ENCODE data around the gene HECTD3. TPM values are rescaled to one million over a fixed set of nuclear protein-coding genes. Genes with fewer than 3 reads are reported as not detected.

Gene HECTD3
- total and polyA plus RNA-seq, 9 of the 15 experiments (the other 6 are each of a cell fraction or from before 2014, with no cell fraction given) = 6.3 to 50.8 (median 18.9) TPM

DNA sequence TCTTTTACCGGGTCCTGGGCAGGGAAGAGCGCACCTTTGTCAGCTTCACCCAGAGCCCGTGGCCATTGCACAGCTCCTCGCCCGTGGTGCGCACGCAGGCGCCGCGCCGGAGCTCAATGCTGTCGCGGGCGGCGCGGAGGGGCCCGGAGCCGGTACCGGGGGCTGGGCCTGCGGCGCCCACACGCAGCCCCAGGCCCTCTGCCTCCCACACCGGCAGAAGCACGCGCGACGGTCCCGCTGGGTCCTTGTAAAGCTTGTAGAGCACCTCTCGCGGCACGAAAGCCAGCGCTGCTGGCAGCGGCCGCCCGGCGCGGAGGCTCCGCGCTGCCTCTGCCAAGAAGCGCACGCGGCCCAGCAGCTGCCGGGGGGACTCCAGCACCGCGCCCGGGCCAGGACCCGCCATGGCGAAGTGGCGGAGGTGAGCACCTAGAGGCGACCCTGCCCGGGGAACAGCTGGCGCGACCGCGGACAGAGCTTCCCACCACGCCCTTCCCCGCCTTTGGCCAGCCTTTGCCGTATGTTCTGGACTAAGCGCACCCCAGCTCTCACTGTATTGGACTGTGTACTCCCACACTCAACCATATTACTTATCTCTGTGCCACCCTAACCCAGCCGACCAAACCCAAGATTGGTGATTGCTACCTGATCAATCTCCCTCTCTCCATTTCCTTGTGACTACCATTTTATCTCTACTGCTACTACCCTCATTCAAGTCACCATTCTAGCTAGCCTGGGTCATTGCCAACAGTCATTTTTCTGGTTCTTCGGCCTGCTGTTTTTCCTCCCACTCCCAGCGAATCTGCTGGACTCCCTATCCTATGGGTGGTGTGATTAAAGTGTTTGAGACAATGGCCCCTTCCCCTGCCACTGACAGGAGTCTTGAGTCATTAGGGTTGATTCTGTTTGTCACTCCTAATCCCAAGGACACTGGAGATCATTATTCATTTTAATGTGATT lies at the start of gene HECTD3 (continued):
- TF ChIP-seq, protein P1, sequence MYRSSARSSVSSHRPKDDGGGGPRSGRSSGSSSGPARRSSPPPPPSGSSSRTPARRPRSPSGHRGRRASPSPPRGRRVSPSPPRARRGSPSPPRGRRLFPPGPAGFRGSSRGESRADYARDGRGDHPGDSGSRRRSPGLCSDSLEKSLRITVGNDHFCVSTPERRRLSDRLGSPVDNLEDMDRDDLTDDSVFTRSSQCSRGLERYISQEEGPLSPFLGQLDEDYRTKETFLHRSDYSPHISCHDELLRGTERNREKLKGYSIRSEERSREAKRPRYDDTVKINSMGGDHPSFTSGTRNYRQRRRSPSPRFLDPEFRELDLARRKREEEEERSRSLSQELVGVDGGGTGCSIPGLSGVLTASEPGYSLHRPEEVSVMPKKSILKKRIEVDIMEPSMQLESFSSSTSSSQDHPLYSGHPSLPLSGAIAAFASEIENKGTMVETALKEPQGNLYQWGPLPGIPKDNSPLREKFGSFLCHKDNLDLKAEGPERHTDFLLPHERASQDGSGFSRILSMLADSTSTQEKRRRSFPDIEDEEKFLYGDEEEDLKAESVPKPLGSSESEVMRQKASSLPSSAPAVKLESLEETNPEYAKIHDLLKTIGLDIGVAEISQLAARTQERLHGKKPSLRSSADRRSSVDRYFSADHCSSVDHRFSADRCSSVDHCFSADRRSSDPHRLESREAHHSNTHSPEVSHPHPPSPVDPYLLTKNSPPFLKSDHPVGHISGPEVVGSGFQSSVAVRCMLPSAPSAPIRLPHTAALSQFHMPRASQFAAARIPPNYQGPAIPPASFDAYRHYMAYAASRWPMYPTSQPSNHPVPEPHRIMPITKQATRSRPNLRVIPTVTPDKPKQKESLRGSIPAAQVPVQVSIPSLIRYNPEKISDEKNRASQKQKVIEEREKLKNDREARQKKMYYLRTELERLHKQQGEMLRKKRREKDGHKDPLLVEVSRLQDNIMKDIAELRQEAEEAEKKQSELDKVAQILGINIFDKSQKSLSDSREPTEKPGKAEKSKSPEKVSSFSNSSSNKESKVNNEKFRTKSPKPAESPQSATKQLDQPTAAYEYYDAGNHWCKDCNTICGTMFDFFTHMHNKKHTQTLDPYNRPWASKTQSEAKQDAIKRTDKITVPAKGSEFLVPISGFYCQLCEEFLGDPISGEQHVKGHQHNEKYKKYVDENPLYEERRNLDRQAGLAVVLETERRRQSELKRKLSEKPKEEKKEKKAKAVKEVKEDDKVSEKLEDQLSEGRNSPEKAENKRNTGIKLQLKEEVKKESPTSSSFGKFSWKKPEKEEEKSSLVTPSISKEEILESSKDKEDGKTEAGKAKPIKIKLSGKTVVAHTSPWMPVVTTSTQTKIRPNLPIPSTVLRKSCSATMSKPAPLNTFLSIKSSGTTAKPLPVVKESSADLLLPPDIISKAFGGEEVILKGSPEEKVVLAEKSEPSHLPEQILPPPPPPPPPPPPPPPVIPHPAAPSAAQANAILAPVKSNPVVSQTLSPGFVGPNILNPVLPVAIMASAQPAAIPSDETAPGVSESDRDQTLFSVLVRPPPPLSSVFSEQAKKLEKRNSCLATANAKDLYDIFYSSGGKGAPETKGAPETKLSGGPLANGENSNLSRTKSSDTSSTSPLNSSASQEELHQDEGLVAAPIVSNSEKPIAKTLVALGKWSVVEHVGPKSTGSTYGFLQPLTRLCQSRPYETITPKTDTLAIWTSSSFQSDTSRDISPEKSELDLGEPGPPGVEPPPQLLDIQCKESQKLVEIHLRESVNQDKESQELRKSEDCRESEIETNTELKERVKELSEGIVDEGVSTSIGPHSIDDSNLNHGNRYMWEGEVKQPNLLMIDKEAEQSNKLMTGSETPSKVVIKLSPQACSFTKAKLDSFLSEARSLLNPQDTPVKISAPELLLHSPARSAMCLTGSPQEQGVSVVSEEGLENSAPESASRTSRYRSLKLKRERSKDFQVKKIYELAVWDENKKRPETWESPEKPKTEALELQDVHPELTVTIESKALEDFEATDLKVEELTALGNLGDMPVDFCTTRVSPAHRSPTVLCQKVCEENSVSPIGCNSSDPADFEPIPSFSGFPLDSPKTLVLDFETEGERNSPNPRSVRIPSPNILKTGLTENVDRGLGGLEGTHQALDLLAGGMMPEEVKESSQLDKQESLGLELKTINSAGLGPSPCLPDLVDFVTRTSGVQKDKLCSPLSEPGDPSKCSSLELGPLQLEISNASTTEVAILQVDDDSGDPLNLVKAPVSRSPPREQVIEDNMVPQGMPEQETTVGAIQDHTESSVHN (IDR thresholded peaks at IDR 0.05; ENCODE audit: borderline replicate concordance in 1 of 2, low read depth in 1 of 2) = no peak
- TF ChIP-seq SMARCA5 (IDR thresholded peaks at IDR 0.05) (peak; percentile 42; the same call in 1 of the 2 replicates), HIVEP1 (CRISPR knock-in tag; IDR thresholded peaks at IDR 0.05) (no peak), NR2C1 (IDR thresholded peaks at IDR 0.05) (no peak), NR2C1 (tag; IDR thresholded peaks at IDR 0.05) (no peak), NR2C2 (CRISPR knock-in tag; IDR thresholded peaks at IDR 0.05) (0 out of 2 replicates have a peak, but pooled peaks have one; percentile 6), NR2C2 (tag; IDR thresholded peaks at IDR 0.05) (no peak), THRAP3 (IDR thresholded peaks at IDR 0.05; ENCODE audit: borderline replicate concordance) (peak; percentile 73; the same call in 1 of the 2 replicates), WHSC1 (IDR thresholded peaks at IDR 0.05; ENCODE audit: low read length) (no peak), NRF1 (conservative IDR thresholded peaks at IDR 0.05 in 1 of 2, IDR thresholded peaks at IDR 0.05 in 1 of 2) (peak; percentile 85 to 86), POLR2H (tag; IDR thresholded peaks at IDR 0.05; ENCODE audit: low read depth) (no peak), BHLHE40 (IDR thresholded peaks at IDR 0.05; ENCODE audit: low read length) (no peak)
- TF ChIP-seq, protein P2, sequence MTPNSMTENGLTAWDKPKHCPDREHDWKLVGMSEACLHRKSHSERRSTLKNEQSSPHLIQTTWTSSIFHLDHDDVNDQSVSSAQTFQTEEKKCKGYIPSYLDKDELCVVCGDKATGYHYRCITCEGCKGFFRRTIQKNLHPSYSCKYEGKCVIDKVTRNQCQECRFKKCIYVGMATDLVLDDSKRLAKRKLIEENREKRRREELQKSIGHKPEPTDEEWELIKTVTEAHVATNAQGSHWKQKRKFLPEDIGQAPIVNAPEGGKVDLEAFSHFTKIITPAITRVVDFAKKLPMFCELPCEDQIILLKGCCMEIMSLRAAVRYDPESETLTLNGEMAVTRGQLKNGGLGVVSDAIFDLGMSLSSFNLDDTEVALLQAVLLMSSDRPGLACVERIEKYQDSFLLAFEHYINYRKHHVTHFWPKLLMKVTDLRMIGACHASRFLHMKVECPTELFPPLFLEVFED (CRISPR knock-in tag; conservative IDR thresholded peaks at IDR 0.05) = peak; percentile 53; the same call in 1 of the 2 replicates
- TF ChIP-seq, protein P3, sequence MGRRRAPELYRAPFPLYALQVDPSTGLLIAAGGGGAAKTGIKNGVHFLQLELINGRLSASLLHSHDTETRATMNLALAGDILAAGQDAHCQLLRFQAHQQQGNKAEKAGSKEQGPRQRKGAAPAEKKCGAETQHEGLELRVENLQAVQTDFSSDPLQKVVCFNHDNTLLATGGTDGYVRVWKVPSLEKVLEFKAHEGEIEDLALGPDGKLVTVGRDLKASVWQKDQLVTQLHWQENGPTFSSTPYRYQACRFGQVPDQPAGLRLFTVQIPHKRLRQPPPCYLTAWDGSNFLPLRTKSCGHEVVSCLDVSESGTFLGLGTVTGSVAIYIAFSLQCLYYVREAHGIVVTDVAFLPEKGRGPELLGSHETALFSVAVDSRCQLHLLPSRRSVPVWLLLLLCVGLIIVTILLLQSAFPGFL (CRISPR knock-in tag; IDR thresholded peaks at IDR 0.05) = peak; percentile 83; the same call in 1 of the 2 replicates
